Liver (tissue), 9 donors: ENCODE measurements around the gene MVP. TPM values are rescaled to one million over a fixed set of nuclear protein-coding genes. Genes with fewer than 3 reads are reported as not detected.
A peak's percentile ranks its signal among the peaks of the same experiment; 100 is the strongest.

Experiments
- DNase-seq: peaks from one replicate; pipeline ENCODE4 v3.0.0-alpha.2; 2017; ENCODE audit warnings: low spot score
- H3K27ac ChIP-seq, 2 donors: one replicate each; pipeline ENCODE4 v1.7.0; 2013; ENCODE audit warnings: inconsistent platforms in 2 of 2, low read length in 2 of 2, control low read depth in 1 of 2, low read depth in 1 of 2, mild to moderate bottlenecking in 1 of 2
- H3K27me3 ChIP-seq, 4 donors: one replicate each; pipeline versions ENCODE4 v1.6.1 to v1.7.0; 2013; ENCODE audit warnings: low read length in 3 of 4, inconsistent platforms in 1 of 4, mild to moderate bottlenecking in 1 of 4, moderate library complexity in 1 of 4; ENCODE audit not compliant: control insufficient read depth in 4 of 4, insufficient read depth in 4 of 4
- H3K36me3 ChIP-seq, 4 donors: one replicate each; pipeline versions ENCODE4 v1.6.1 to v1.7.0; 2013; ENCODE audit warnings: low read length in 3 of 4, mild to moderate bottlenecking in 3 of 4, low read depth in 1 of 4, moderate library complexity in 1 of 4; ENCODE audit not compliant: control insufficient read depth in 4 of 4, insufficient read depth in 3 of 4
- H3K4me1 ChIP-seq, 4 donors: one replicate each; pipeline versions ENCODE4 v1.6.1 to v1.7.0; 2013; ENCODE audit warnings: low read length in 3 of 4, mild to moderate bottlenecking in 3 of 4, moderate library complexity in 1 of 4; ENCODE audit not compliant: control insufficient read depth in 4 of 4, insufficient read depth in 4 of 4
- H3K4me3 ChIP-seq, 3 donors: one replicate each; pipeline versions ENCODE4 v1.6.1 to v1.7.0; 2013; ENCODE audit warnings: low read length in 3 of 3, control low read depth in 1 of 3, low read depth in 1 of 3, mild to moderate bottlenecking in 1 of 3
- H3K9ac ChIP-seq, 2 donors: one replicate each; pipeline ENCODE4 v1.7.0; 2013; ENCODE audit warnings: low read length in 2 of 2, mild to moderate bottlenecking in 2 of 2, moderate library complexity in 2 of 2, control low read depth in 1 of 2, low read depth in 1 of 2
- H3K9me3 ChIP-seq, 4 donors: one replicate each; pipeline versions ENCODE4 v1.6.1 to v1.7.0; 2013; ENCODE audit warnings: low read length in 3 of 4; ENCODE audit not compliant: control insufficient read depth in 4 of 4
- FOXA1 ChIP-seq: IDR thresholded peaks from 2 replicates; pipeline ENCODE4 v1.6.1; 2016; ENCODE audit warnings: antibody characterized with exemption
- FOXA2 ChIP-seq: IDR thresholded peaks from 2 replicates; pipeline ENCODE4 v1.6.1; 2016; ENCODE audit warnings: antibody characterized with exemption
- GABPA ChIP-seq, 2 donors: IDR thresholded peaks in 1 of 2; conservative IDR thresholded peaks in 1 of 2; 2 replicates each; pipeline ENCODE4 v1.6.1; 2016; ENCODE audit warnings: antibody characterized with exemption in 2 of 2, mild to moderate bottlenecking in 1 of 2, moderate library complexity in 1 of 2
- HNF4A ChIP-seq, 2 donors: conservative IDR thresholded peaks; 2 replicates each; pipeline ENCODE4 v1.6.1; 2016; ENCODE audit warnings: antibody characterized with exemption in 2 of 2, mild to moderate bottlenecking in 2 of 2
- HNF4G ChIP-seq: IDR thresholded peaks from 2 replicates; pipeline ENCODE4 v1.6.1; 2016; ENCODE audit warnings: antibody characterized with exemption
- JUND ChIP-seq, 2 donors: IDR thresholded peaks; 2 replicates each; pipeline ENCODE4 v1.6.1; 2016; ENCODE audit warnings: antibody characterized with exemption in 2 of 2
- RAD21 ChIP-seq, 2 donors: IDR thresholded peaks; 2 replicates each; pipeline ENCODE4 v1.6.1; 2016; ENCODE audit warnings: antibody characterized with exemption in 2 of 2, mild to moderate bottlenecking in 2 of 2
- RXRA ChIP-seq, 2 donors: IDR thresholded peaks; 2 replicates each; pipeline ENCODE4 v1.6.1; 2017 to 2018; ENCODE audit warnings: antibody characterized with exemption in 2 of 2, mild to moderate bottlenecking in 1 of 2
- SP1 ChIP-seq: IDR thresholded peaks from 2 replicates; pipeline ENCODE4 v1.6.1; 2018; ENCODE audit warnings: antibody characterized with exemption, mild to moderate bottlenecking
- TAF1 ChIP-seq: conservative IDR thresholded peaks from 2 replicates; pipeline ENCODE4 v1.6.1; 2016; ENCODE audit warnings: antibody characterized with exemption, mild to moderate bottlenecking
- WGBS: extraction: QIAGEN DNeasy Blood & Tissue Kit; methylation state at CpG from one replicate; pipeline ENCODE4 v1.1.7; 2013; 5-methylcytosine and 5-hydroxymethylcytosine counted together
- polyA plus RNA-seq, 2 donors: library from polyadenylated mRNA; stranded (reverse) in 1 of 2; unstranded in 1 of 2; fragments of 200-250 nt in 1 of 2; fragments of >200 nt in 1 of 2; fragmentation: Nextera tagmentation in 1 of 2; extraction: Ambion mirVana in 1 of 2; gene quantifications; one replicate each; pipeline versions ENCODE4 v1.2.1 to v1.2.3, GENCODE V29; 2013 to 2015
- total RNA-seq, 2 donors: library from RNA; depleted of rRNA; stranded (reverse); fragments of >200 nt; gene quantifications; one replicate each; pipeline ENCODE4 v1.2.3, GENCODE V29; 2014
- TF ChIP-seq, protein P1 (sequence below): fragments of 150-350 bp; IDR thresholded peaks from 2 replicates; pipeline ENCODE4 v1.5.1; 2017; ENCODE audit warnings: improper control_type of control experiment, low read depth, low read length; ENCODE audit not compliant: missing input control
- TF ChIP-seq, protein P2 (sequence below): IDR thresholded peaks from 2 replicates; pipeline ENCODE4 v1.6.1; 2016; ENCODE audit warnings: antibody characterized with exemption
- TF ChIP-seq, protein P3 (sequence below): IDR thresholded peaks from 2 replicates; pipeline ENCODE4 v1.6.1; 2016; ENCODE audit warnings: antibody characterized with exemption
- TF ChIP-seq, protein P4 (sequence below): IDR thresholded peaks from 2 replicates; pipeline ENCODE4 v1.6.1; 2016; ENCODE audit warnings: antibody characterized with exemption, mild to moderate bottlenecking
- TF ChIP-seq, protein P5 (sequence below): IDR thresholded peaks from 2 replicates; pipeline ENCODE4 v1.6.1; 2016; ENCODE audit warnings: antibody characterized with exemption
- donor health status: healthy.
- donor health status: healthy.
- donor health status: healthy.
- donor health status: healthy.
- donor health status: healthy.

MVP gene
- total and polyA plus RNA-seq, 4 donors: 30.7 to 78.4 (median 50.7) TPM

DNA sequence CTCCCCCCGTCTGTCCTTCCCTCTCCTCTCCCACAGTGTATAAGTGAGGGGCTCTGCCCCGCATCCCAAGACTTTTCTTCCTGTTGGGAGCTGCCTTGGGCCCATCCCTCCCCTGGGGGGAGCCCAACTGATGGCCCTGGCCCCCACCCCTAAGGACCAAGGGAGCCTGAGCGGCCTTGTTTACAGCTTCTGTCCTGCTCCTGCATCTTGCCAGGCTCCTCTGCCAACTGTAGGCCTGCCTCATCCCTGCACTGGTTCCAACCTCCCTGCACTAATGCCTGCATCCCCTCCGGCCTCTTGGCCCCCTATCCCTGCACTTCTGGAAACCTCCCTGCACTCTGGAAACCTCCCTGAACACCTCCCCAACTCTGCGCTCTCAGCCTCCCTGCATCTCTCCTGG lies 5.7 kb upstream of the MVP start:
- Histone ChIP-seq H3K36me3 (peaks cover 0 to 9% (median under 1%) of the 10 kb centered on the region in 4 donors), H3K4me1 (peaks cover 15 to 51% (median 34%) of the 10 kb centered on the region in 4 donors), H3K9ac (no peak overlapping the region), H3K27ac (no peak overlapping the region), H3K4me3 (no peak overlapping the region), H3K27me3 (no peaks in the 10 kb centered on the region), H3K9me3 (no peaks in the 10 kb centered on the region)
- 86% methylated on average over 5 of the region's 5 CpGs for WGBS
- no peak for DNase-seq
- TF ChIP-seq, protein P1, sequence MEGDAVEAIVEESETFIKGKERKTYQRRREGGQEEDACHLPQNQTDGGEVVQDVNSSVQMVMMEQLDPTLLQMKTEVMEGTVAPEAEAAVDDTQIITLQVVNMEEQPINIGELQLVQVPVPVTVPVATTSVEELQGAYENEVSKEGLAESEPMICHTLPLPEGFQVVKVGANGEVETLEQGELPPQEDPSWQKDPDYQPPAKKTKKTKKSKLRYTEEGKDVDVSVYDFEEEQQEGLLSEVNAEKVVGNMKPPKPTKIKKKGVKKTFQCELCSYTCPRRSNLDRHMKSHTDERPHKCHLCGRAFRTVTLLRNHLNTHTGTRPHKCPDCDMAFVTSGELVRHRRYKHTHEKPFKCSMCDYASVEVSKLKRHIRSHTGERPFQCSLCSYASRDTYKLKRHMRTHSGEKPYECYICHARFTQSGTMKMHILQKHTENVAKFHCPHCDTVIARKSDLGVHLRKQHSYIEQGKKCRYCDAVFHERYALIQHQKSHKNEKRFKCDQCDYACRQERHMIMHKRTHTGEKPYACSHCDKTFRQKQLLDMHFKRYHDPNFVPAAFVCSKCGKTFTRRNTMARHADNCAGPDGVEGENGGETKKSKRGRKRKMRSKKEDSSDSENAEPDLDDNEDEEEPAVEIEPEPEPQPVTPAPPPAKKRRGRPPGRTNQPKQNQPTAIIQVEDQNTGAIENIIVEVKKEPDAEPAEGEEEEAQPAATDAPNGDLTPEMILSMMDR: no peak
- TF ChIP-seq, protein P2, sequence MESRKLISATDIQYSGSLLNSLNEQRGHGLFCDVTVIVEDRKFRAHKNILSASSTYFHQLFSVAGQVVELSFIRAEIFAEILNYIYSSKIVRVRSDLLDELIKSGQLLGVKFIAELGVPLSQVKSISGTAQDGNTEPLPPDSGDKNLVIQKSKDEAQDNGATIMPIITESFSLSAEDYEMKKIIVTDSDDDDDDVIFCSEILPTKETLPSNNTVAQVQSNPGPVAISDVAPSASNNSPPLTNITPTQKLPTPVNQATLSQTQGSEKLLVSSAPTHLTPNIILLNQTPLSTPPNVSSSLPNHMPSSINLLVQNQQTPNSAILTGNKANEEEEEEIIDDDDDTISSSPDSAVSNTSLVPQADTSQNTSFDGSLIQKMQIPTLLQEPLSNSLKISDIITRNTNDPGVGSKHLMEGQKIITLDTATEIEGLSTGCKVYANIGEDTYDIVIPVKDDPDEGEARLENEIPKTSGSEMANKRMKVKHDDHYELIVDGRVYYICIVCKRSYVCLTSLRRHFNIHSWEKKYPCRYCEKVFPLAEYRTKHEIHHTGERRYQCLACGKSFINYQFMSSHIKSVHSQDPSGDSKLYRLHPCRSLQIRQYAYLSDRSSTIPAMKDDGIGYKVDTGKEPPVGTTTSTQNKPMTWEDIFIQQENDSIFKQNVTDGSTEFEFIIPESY: no peak
- TF ChIP-seq HNF4G: no peak
- no peak for TF ChIP-seq FOXA1
- no peak for TF ChIP-seq HNF4A (conservative IDR thresholded peaks at IDR 0.05)
- TF ChIP-seq, protein P3, sequence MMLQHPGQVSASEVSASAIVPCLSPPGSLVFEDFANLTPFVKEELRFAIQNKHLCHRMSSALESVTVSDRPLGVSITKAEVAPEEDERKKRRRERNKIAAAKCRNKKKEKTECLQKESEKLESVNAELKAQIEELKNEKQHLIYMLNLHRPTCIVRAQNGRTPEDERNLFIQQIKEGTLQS: no peak
- TF ChIP-seq GABPA (IDR thresholded peaks at IDR 0.05 in 1 of 2, conservative IDR thresholded peaks at IDR 0.05 in 1 of 2): no peak
- no peak for TF ChIP-seq RXRA (IDR thresholded peaks at IDR 0.05)
- TF ChIP-seq, protein P4, sequence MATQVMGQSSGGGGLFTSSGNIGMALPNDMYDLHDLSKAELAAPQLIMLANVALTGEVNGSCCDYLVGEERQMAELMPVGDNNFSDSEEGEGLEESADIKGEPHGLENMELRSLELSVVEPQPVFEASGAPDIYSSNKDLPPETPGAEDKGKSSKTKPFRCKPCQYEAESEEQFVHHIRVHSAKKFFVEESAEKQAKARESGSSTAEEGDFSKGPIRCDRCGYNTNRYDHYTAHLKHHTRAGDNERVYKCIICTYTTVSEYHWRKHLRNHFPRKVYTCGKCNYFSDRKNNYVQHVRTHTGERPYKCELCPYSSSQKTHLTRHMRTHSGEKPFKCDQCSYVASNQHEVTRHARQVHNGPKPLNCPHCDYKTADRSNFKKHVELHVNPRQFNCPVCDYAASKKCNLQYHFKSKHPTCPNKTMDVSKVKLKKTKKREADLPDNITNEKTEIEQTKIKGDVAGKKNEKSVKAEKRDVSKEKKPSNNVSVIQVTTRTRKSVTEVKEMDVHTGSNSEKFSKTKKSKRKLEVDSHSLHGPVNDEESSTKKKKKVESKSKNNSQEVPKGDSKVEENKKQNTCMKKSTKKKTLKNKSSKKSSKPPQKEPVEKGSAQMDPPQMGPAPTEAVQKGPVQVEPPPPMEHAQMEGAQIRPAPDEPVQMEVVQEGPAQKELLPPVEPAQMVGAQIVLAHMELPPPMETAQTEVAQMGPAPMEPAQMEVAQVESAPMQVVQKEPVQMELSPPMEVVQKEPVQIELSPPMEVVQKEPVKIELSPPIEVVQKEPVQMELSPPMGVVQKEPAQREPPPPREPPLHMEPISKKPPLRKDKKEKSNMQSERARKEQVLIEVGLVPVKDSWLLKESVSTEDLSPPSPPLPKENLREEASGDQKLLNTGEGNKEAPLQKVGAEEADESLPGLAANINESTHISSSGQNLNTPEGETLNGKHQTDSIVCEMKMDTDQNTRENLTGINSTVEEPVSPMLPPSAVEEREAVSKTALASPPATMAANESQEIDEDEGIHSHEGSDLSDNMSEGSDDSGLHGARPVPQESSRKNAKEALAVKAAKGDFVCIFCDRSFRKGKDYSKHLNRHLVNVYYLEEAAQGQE: no peak
- TF ChIP-seq, protein P5, sequence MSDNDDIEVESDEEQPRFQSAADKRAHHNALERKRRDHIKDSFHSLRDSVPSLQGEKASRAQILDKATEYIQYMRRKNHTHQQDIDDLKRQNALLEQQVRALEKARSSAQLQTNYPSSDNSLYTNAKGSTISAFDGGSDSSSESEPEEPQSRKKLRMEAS: no peak
- no peak for TF ChIP-seq SP1
- TF ChIP-seq FOXA2: no peak
- no peak for TF ChIP-seq JUND (IDR thresholded peaks at IDR 0.05)

DNA sequence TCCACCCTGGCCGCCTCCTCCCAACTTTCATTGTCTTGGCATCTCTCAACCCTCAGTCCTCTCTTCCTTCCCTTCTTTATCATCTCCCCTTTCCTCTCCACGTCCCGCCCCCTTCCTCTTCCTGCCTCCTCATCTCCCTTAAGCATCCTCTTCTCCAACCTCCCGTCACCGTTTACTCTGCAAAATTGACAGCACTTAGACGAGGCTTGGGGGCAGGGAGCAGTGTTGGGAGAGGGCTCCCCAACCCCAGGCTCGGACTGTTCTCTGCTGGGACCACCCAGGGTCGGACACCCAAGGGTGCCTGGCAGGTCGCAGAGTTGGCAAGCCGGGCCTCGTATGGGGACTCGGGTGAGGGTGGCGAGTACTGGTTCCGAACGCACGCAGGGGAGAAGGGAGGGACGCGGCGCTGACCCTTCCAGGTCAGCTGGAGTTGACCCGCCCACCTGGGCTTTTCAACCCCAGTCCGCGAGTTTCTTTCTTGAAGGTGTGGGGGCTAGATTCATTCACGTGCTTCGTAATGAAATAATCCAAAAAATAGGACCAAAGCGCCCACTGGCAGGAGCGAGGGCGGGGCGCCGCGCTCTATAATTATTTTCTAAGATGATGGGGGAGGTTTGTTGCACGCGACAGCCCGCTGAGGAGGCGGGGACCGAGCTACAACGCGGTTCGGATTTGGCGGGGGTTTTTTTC lies 5.1 kb upstream of the MVP start:
- 14% methylated on average over 39 of the region's 39 CpGs for WGBS

More for the DNA sequence above, 5.1 kb upstream of the MVP start:
- Histone ChIP-seq H3K4me3 (peak overlapping the region in 2 of 3 donors; percentile 15 to 33), H3K9me3 (no peaks in the 10 kb centered on the region), H3K4me1 (peaks cover 17 to 54% (median 39%) of the 10 kb centered on the region in 4 donors), H3K36me3 (peaks cover 0 to 9% (median 0%) of the 10 kb centered on the region in 4 donors), H3K27ac (peak overlapping the region; percentile 6 to 84), H3K9ac (no peak overlapping the region), H3K27me3 (no peaks in the 10 kb centered on the region)
- DNase-seq: no peak
- TF ChIP-seq, protein P5: no peak
- TF ChIP-seq, protein P2: no peak
- TF ChIP-seq FOXA2 (no peak), TAF1 (no peak), FOXA1 (no peak), SP1 (no peak), RAD21 (IDR thresholded peaks at IDR 0.05) (no peak)
- TF ChIP-seq, protein P3: no peak
